Suppressor macrophage (primary cell): ENCODE data around the gene NPTX1.

Experiments
- DNase-seq, 4 experiments: peaks; one replicate each; pipeline ENCODE4 v3.0.0-alpha.2; 2020 to 2022

The NPTX1 gene

DNA sequence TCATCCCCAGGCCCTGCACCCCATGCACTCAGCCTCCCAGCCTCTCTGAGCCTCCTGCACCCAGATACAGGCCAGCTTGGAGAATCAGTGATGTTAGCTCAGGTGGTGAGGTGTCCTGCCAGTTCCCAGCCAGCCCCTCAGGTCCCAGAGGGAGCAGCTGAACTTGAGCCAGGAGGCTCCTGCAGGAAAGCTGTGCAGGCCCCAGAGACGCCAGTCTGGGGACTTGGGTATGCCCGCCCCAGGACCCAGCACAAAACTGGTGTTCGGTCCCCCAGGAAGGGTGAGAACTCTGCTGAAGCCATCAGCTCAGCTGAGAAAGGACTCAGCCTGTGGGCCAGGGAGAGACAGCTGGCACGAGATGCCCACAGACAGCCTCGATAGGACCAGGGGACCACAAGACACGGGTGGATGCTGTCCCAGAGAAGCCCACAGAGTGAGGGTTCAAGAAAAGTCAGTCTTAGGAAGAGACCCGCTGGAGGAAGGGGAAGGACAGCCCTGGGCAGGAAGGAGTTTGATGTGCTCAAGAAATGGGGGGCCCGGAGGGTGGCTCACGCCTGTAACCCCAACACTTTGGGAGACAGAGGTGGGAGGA is 50.5 kb downstream of the NPTX1 start:
- DNase-seq: no peak

DNA sequence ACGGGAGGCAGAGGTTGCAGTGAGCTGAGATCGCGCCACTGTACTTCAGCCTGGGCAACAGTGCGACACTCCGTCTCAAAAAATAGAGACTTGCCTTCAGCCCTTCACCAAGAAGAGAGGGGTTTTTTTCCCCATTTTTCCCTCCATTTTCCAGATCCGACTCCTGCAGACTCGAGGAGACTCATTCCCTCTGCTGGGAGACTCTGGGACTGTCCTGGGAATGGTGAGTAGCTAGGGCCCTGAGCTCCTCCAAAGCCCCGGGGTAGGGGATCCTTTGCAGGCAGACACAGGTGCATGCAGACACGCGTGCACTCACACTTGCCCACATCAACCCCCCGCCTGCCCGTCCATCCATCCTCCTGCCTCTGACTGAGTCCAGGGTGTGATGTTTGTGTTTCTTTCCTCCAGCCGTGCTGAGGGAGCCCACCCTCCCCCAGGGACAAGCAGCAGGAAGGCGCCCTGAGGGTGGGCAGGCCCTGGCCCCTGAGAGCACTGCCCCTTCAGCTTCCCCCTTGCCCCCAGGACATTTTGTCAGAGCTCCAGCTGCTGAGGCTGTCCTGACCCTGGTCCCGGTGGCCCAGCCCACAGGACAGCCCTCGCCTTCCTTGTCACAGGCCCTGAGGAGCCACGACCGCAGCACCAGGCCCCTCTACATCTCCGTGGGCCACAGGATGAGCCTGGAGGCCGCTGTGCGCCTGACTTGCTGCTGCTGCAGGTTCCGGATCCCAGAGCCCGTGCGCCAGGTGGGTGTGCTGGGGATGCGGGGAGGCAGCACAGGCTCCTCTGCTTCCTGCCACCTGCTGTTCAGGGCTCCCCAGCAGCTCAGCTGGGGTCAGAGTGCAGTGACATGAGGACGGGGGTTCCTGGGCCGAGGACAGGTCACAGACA is 51.3 kb downstream of the NPTX1 start:
- DNase-seq: no peak

DNA sequence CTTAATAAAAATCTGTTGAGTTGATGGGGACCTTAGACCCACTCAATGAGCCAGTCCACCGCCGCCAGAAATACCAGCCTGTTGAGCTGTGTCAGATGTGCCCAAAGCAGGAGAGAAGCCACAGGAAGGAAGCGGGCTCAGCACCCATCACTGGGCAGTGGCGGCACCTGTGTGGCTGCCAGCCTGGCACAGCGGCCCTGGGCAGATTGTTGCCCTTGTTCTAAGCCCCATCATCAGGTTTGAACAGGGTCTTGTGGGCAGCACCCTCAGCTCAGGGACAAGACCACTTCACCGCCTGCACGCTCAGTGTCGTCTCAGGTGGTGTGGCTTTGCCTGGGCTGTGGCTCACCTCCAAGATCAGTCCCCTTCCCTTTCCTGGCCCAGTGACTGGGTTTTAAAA is 52.1 kb downstream of the NPTX1 start:
- DNase-seq: no peak

DNA sequence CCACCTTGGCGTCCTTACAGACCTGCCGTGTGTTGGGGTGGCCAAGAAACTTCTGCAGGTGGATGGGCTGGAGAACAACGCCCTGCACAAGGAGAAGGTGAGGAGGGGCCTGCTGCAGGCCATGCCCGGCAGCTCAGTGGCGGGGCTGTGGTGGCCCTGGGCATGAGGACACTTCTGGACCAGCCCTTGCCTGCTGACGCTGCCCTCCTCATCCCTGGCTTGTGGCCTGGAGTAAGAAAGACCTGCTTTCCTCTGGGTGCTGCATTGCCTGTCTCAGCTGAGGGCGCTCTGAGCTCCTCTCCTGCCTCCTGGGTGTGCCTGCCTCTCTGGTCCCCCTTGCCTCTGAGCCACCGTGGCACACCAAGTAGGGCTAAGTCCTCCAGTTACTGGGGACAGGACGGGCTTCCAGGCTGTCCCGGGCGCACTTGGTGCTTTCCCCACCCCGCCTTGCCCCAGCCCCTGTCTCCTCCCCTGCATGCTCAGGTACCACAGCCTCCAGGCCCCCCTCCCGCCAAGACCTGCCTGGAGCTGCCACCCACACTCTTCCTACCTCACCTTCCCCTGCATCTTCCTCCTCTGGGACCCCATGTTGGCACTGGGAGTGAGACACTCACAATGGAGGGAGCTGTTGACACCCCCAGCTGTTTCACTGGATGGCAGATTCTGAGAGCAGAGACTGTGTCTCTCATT is 52.7 kb downstream of the NPTX1 start:
- no peak for DNase-seq

DNA sequence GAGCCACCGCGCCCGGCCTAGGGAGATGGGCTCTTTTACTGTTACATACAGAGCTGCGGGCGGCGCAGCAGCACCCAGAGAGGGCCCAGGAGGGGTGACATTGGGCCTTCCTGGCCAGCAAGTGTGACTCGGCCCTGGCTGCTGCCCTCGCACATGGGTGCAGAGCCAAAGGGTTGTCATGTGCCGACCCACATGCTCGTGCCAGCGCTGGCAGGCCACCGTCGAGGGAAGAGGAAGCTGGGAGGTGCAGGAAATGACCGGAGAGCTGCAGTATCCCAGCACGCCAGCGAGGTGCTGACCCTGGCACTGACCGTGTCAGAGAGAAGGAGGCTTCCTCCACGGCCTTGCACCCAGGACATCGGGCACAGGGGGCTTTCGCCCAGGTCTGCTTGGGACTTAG is 53.4 kb downstream of the NPTX1 start:
- DNase-seq: peak; percentile 32 to 65 (median 55)

DNA sequence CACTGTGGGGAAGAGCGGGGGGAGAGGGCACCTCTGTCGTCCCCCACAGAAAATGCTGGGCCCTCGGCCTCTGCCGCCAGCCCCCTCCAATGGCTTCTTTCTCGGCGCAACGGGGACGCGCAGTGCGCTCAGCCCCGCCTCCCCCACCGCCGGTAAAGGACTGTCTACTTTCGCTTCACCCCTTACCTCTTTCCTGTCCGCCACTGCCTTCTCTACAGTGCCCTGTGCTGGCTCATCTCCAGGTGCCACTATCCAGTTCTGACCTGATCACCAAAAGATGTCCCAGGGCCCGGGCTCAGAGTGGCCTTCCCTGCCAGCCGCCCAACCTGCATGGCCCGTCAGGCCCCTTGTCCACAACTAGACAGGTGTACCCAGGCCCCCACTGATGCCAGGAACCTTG is 54.1 kb downstream of the NPTX1 start:
- no peak for DNase-seq

DNA sequence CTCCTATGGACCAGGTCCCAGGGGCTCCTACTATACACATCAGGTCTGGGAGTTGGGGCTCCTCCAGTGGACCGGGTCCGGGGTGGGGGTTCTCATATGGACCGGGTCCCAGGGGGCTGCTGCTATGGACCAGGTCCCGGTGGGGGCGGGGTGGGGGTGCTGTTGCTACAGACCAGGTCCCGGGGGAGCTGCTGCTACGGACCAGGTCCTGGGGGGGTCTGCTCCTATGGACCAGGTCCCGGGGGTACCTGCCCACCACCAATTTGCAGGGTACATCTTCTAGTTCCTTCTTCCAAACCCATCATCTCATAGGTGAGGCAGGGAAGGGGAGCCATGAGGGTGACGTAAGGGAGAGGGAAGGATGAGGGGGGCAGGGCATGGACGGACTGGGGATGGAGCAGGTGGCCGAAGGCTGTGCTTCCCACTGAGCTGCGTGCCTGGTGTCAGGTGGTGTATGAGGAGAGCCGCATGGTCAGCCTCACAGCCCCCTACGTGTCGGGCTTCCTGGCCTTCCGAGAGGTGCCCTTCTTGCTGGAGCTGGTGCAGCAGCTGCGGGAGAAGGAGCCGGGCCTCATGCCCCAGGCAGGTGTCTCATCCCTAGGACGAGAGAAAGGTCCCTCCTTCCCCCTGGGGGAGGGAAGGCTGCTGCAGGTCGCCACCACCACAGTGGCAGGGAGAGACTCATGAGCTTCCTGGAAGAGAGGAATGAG is 54.9 kb downstream of the NPTX1 start:
- DNase-seq: no peak

DNA sequence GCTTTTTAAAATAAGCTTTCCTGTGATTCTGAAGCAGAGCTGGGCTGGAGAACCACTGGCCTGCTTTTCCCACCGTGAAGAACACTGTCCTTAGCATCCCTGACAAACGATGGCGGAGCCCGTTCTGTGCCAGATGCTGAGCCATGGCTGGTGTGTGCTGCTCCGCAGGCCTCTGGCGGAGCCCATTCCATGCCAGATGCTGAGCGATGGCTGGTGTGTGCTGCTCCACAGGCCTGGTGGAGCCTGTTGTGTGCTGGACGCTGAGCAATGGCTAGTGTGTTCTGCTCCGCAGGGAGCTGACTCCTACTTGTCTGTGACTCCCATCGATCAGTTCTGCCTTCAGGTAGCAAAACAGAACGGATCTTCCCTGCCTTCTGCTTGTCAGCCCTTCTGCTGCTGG is 57.2 kb downstream of the NPTX1 start:
- no peak for DNase-seq

DNA sequence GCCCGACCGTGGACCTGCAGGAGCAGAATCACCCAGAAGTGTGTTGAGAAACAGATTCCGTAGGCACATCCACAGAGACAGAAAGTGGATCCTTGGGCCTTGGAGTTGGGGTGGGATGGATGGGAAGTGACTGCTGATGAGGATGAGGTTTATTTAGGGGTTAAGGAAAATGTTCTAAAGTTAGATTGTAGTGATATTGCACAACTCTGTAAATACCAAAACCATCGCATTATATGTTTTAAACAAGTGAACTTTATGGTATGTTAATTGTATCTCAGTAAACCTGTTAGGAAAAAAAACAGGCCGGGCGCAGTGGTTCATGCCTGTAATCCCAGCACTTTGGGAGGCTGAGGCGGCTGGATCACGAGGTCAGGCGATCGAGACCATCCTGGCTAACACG is 57.8 kb downstream of the NPTX1 start:
- no peak for DNase-seq
